HG03045 (cell line): ENCODE measurements around the gene ZNF652.
"Not testable (repeated sequence)": the region's sequence is repeated elsewhere in the genome, so short reads cannot be mapped to it uniquely, and the experiment has no call there.

ENCODE experiments used
- ATAC-seq: cut with Tn5 transposase; IDR thresholded peaks from one replicate; pipeline ENCODE4 v1.9.1; 2021; ENCODE audit warnings: mild to moderate bottlenecking, moderate library complexity; ENCODE audit not compliant: unreplicated experiment

ZNF652 gene

GRCh38 chr17:49361902-49362722 is at the start of gene ZNF652:
ZNF652 (minus strand) TSS chr17:49362250; CDS start chr17:49317725, 44,525 bp downstream.
- ATAC-seq = peak; percentile 65

DNA sequence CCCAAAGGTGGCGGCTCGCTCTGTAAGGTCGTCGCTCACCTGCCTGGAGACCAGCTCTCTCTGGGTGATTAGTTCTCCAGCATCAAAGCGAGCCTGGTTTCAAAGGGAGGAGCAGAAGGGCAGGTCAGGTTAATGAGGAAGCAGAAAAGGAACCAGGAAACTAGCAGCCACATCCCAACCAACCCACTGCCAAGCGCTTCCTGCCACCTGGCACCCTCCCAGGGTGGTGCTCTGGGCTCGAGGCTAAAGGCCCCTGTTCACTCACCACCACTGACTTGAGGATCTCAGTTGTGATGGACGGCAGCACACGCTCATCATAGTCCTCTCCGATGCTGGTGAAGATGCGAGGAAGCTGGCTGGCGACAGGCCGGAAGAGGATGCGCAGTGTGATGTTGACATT is 47.0 kb upstream of the ZNF652 start:
- ATAC-seq = no peak

GRCh38 chr17:49407981-49408501 is 46.0 kb upstream of the ZNF652 start:
- no peak for ATAC-seq

DNA sequence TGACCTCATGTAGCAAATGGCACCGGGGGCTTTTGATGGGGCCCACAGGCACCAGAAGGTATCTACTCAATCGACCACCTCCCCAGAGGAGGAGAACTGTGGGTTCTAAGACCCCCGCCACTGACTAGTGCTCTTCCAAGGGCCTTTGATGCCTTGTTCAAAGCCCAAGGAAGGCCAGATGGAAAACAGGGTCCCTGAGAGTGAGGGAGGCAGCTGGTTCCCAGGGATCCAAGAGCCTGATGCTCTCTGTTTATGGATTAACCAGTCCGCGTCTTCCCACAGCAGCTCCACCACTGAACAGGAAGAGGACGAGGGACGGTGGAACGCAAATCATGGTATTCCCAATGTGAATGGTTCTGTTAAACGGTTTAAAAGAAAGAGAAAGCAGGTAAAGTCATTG is 45.0 kb upstream of the ZNF652 start:
- ATAC-seq = no peak

DNA sequence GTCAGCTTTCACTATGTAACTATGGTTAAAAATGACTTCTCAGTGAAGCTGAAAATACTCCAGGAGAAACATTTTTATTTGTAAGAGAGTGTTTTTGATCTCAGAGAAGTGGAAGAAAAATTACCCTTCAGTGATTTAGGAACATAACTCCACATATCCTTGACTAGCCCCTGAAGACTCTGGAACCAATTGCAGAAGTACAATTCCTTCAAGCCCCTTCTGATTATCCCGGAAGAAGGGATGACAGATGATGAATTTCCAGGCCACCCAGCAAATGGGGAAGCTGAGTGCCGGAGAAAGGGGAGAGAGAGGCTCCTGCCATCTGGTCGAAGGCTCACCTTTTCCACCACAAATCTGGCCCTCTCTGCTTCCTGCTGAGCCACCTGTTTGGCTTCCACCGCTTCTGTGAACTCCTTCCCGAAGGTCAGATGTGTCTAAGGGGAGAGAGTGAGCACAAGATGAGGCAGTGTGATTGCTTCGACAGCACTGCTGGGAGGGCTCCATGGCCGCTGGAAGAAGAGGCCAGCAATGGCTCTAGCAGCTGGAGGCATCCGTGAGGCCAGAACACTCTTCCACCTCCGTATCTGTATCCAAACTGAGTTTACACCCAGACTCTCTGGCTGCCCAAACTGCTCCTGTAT is 44.5 kb upstream of the ZNF652 start:
- no peak for ATAC-seq

GRCh38 chr17:49404906-49405305 is 42.9 kb upstream of the ZNF652 start:
- no peak for ATAC-seq

- ATAC-seq = no peak
These were observed 42.3 kb upstream of the ZNF652 start for GRCh38 chr17:49404361-49404760.

DNA sequence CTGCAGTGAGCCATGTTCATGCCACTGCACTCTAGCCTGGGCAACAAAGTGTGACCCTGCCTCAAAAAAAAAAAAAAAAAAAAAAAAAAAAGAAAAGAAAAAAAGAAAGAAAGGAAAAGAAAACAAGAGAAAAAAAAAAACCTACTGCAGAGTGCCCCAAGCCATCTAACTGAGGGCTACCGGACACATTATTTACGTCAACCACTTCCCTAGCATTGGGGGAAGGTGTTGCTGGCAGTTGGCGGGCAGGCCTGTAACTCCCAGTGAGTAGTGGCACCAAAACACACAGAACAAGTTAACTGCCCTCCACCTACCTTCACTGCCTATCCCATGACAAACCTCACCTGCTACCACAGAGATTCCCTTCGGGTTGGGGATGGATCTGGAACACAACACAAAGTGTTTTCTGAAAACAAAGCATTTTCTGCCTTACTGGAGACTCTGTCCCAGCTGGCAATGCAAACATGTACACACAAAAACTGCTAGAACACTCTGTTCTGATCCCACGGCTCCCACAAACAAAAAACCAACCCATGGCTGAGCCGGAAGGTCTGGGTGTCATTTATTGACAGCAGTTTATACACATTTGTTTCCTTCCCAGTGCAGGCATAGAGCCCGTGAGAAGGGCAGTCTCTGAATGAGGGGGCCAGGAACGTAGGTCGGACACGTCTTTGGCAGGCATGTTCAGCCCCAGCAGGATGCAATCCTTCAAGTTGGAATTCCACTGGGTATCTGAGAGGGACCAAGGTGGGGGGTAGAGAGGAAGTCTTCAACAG is 41.7 kb upstream of the ZNF652 start:
- no peak for ATAC-seq

DNA sequence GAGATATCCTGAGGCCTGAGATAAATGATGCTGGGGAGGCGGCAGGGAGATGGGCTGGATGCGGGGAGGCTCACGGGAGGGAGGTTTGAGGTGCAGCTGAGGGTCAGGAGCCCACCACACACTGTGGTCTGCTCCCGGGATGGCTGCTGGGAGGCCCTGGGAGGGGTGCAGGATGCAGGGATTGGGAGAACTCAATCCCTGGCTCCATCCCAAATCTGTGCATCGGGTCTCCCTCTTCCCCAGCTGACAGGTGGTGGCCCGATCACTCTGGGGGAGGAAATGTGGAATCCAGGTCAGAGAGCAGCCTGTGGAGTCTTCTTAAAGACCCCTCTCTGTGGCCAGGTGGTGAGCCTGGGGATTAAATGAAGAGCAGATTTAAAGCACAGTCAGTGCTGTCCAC is 40.7 kb upstream of the ZNF652 start:
- no peak for ATAC-seq

GRCh38 chr17:49401971-49402611 is 40.0 kb upstream of the ZNF652 start:
- no peak for ATAC-seq

- no peak for ATAC-seq
These were observed 37.9 kb upstream of the ZNF652 start for GRCh38 chr17:49399995-49400394.

- no peak for ATAC-seq
These were observed 35.5 kb upstream of the ZNF652 start for GRCh38 chr17:49397586-49397985.

GRCh38 chr17:49393491-49394255 is 31.6 kb upstream of the ZNF652 start:
- ATAC-seq = no peak

DNA sequence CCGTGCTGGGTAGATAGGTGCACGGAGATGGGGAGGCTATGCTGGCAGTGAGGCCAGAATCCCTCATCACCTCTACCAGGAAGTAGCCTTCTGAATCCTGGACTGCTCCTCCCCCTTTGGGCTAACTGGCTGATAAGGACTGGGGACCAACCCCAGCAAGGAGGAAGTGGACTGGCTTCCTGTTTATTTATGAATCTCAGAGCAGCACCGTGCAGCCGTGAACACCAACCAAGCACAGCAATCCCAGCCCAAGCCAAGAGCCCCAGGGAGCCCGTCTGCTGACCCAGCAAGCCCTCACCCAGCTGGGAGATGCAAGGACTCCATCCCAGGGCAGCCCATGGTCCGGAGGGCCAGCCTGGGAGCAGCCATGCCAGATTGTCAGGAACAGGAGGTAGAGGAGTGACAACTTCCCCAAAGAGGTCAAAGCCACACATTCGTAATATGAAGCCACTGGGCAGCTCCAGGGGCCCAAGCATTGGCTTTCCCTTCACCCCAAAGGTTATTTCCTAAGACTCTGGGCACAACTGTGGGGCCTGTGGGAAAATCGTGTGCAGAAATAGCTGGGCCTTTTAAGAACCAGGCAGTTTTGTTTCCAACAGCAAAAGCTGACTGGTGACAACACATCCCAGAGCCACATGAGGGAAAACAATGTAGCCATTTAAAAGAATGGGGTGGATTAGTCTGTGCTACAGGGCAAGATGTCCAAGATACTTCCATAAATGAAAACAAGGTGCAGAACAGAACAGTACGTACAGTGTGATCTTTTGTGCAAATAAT is 28.7 kb upstream of the ZNF652 start:
- ATAC-seq = no peak

DNA sequence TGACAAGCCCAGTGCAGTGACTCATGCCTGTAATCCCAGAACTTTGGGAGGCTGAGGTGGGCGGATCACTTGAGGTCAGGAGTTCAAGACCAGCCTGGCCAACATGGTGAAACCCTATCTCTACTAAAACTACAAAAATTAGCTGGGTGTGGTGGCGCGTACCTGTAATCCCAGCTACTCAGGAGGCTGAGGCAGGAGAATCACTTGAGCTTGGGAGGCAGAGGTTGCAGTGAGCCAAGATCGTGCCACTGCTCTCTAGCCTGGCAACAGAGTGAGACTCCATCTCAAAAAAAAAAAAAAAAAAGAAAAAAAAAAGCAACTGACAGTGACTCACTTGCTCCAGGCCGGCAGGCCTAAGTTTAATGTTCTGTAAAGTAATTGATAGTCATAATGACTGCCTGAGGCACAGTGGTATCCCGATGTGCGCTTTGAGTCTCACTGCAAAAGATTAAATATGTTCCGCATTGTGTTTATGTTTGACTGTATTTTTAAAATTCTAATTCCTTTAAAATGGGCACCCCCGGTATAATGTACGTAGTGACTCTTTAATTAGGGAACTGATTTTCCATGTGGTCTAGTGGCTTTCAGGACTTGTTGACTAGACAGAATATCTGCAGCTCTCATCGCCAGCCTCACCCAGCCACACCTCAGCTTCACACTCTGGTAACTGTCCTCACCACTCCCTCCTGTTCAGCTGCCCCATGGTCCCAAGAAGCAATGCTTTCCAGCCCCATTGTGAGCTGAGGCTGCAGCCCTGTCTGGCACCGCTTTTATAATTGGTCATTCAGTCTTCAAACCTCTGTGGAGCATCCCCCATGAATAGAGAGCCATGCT is 27.7 kb upstream of the ZNF652 start:
- not testable (repeated sequence) for ATAC-seq

DNA sequence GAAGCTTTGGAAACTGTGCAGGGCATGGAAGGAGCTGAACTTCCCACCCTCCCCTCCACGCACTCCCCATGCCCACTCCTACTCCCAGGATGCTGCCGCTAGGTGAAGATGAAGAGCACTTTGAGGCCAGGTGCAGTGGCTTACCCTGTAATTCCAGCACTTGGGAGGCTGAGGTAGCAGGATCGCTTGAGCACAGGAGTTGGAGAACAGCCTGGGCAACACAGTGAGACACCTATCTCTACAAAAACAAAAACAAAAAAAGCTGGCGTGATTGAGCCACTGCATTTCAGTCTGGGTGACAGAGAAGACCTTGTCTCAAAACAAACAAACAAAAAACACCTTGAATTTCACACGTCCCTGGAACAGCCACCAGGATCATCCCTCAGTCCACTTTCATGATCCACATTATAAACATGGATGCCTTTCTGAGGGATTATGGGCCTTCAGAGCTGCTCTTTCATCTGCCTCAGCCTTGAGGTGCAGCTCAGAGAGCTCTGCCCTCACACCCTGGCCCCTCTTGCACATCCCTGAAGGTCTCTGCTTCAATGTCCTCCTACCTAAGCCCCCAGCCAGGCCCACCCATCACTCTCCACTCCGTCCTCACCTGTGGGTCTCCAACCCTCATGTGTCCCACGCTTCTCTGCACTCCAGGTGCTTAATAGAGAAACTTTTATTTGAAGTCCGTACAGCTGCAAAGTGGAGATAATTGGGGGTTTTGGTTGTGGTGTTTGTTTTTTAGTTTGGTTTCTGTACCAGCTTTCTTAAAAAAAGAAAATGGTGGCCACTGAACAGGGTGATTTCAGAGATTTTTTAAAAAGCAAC is 26.9 kb upstream of the ZNF652 start:
- no peak for ATAC-seq

DNA sequence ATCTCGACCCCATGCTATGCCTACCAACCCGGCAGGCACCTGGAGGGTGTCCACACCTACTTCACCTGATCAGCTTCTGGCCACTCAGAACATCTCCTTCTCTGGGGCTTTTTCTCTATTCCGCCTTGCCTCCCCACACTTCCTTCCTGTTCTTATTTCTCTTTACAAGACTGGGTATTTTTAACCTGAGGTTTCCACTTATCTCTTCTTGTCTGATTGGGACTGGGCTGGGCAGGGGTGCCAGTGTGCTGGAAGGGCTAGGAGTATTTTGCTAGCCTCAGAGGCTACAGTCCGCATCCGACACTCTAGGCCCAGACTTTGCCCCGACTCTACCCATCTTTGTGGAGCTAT is 26.2 kb upstream of the ZNF652 start:
- no peak for ATAC-seq
